Measurements from ENCODE around the gene ARHGAP15.

The ARHGAP15 gene

DNA sequence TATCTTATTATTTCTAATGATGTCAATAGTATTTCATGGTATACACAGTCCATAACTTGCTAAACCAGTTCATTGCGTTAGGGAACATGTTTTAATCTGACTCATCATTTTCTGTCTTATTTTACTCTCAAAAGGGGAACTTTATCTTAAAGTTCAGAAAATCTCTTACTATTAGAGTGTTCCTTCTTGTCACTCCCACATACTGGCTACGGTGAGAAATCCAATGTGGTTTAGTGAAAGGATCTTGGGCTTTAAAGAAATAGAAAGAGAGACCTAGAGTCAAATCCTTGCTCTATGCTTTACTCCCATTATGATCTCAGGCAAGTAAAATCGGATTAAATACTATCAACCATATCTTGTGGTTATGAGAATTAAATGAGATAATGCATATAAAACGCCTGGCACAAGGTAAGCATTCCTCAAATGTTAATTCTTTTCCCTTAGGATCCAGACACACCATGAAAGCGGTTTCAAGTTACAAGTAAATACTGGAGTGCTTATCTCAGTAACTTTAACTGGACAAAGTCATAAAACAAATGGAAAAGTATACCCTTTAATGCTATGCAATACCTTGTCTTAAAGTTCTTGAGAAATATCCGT, 576.0 kb downstream of the ARHGAP15 start:
- peaks cover 3% of the 10 kb centered on the region for H3K27me3 Mint-ChIP-seq (ENCODE audit: low read depth, poor library complexity)
- H3K36me3 Mint-ChIP-seq (ENCODE audit: low read depth) = no peaks in the 10 kb centered on the region
- H3K4me3 Mint-ChIP-seq = no peak overlapping the region
- H3K4me1 Mint-ChIP-seq = peaks cover 19% of the 10 kb centered on the region
- peaks cover 5% of the 10 kb centered on the region for H3K9me3 Mint-ChIP-seq
- peak overlapping the region; percentile 15 for H3K27ac Mint-ChIP-seq
- TF ChIP-seq, protein P1, sequence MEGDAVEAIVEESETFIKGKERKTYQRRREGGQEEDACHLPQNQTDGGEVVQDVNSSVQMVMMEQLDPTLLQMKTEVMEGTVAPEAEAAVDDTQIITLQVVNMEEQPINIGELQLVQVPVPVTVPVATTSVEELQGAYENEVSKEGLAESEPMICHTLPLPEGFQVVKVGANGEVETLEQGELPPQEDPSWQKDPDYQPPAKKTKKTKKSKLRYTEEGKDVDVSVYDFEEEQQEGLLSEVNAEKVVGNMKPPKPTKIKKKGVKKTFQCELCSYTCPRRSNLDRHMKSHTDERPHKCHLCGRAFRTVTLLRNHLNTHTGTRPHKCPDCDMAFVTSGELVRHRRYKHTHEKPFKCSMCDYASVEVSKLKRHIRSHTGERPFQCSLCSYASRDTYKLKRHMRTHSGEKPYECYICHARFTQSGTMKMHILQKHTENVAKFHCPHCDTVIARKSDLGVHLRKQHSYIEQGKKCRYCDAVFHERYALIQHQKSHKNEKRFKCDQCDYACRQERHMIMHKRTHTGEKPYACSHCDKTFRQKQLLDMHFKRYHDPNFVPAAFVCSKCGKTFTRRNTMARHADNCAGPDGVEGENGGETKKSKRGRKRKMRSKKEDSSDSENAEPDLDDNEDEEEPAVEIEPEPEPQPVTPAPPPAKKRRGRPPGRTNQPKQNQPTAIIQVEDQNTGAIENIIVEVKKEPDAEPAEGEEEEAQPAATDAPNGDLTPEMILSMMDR (IDR thresholded peaks at IDR 0.05) = no peak
- DNase-seq = no peak

DNA sequence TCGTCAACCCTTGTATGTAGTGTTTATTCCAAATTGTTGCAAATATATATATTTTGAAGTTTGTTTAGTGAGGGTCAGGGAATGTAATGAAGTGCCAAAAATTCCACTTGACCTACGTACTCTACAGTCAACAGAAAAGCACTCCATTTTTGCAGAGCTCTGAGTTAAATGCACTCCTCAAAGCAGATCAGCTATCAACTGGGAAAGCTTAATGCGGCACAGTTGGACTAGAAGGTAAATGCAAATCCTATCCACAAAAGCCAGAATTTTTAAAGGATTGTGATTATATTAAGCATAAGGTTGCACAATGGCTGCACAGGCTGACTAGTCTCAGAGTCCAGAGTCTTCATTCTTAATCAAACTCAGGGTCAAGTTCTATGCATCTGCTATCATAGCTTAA, 577.1 kb downstream of the ARHGAP15 start:
- Mint-ChIP-seq H3K27me3 (ENCODE audit: low read depth, poor library complexity) (peaks cover 3% of the 10 kb centered on the region), H3K36me3 (ENCODE audit: low read depth) (no peaks in the 10 kb centered on the region), H3K27ac (no peak overlapping the region), H3K9me3 (peaks cover 11% of the 10 kb centered on the region), H3K4me3 (no peak overlapping the region), H3K4me1 (peaks cover 18% of the 10 kb centered on the region)
- TF ChIP-seq, protein P1 (IDR thresholded peaks at IDR 0.05) = no peak
- DNase-seq = no peak

DNA sequence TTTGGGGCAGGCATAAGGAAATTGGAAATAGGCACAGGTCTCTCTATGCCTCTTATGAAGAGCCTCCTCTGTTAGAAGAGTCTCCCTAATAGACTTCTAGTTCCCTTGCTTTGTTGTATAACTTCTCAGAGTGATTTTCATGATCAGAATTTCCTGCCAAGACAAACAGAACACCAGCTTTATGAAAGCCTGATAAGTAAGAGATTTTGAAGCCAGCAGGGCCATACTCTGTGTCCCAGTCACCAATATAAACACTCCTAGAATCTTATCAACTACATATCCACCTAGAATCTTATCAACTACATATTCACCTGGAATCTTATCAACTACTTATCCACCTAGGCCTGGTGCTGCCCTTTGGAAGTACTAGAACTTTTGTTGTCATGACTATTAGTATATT, 579.5 kb downstream of the ARHGAP15 start:
- TF ChIP-seq, protein P1 (IDR thresholded peaks at IDR 0.05) = no peak
- H3K4me1 Mint-ChIP-seq = peaks cover 18% of the 10 kb centered on the region
- H3K9me3 Mint-ChIP-seq = peaks cover 30% of the 10 kb centered on the region
- DNase-seq = no peak
- peaks cover 7% of the 10 kb centered on the region for H3K36me3 Mint-ChIP-seq (ENCODE audit: low read depth)
- H3K4me3 Mint-ChIP-seq = no peak overlapping the region
- H3K27ac Mint-ChIP-seq = no peak overlapping the region
- peaks cover 3% of the 10 kb centered on the region for H3K27me3 Mint-ChIP-seq (ENCODE audit: low read depth, poor library complexity)

DNA sequence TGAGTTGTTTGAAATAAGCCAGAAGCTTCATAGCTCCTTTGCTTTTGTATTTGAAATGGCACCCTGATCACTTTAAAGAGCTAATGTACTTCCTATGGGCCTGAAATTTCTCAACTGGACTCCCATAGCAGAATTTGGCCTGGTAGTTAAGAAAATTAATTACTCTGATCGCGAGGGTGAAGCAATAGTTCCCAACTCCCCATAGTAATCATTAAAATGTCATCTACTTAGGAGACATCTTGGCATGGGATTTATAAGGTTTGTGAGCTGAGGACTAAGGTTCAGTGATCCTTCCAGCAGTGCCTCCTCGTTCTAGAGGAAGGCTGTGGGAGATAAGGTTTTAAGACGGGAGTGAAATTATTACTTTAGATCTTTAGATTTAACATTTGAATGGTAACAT, 581.0 kb downstream of the ARHGAP15 start:
- TF ChIP-seq, protein P1 (IDR thresholded peaks at IDR 0.05) = no peak

DNA sequence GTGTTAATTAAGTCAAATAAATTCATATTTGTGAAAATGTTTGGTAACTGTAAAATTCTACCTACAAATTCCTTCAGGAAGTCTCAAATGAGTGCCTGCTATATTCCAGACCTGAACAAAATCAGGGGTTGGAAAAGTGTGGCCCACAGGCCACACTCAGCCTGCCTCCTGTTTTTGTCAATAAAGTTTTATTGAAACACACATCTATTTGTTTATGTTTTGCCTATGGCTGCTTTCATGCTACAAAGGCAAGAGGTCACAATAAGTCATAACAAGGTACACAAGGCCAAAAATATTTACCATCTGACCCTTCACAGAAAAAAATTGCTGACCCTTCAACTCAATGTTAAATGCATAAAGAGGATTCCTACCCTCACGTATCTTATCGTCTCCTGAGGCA, 581.7 kb downstream of the ARHGAP15 start:
- peaks cover 3% of the 10 kb centered on the region for H3K27me3 Mint-ChIP-seq (ENCODE audit: low read depth, poor library complexity)
- H3K9me3 Mint-ChIP-seq = peaks cover 36% of the 10 kb centered on the region
- H3K4me1 Mint-ChIP-seq = peaks cover 8% of the 10 kb centered on the region
- H3K27ac Mint-ChIP-seq = no peak overlapping the region
- DNase-seq = no peak
- H3K36me3 Mint-ChIP-seq (ENCODE audit: low read depth) = peaks cover 7% of the 10 kb centered on the region
- TF ChIP-seq, protein P1 (IDR thresholded peaks at IDR 0.05) = no peak
- no peak overlapping the region for H3K4me3 Mint-ChIP-seq

More for the DNA sequence above, 581.0 kb downstream of the ARHGAP15 start:
- Mint-ChIP-seq H3K27ac (no peak overlapping the region), H3K9me3 (peaks cover 36% of the 10 kb centered on the region), H3K4me3 (no peak overlapping the region), H3K36me3 (ENCODE audit: low read depth) (peaks cover 7% of the 10 kb centered on the region), H3K4me1 (peaks cover 14% of the 10 kb centered on the region), H3K27me3 (ENCODE audit: low read depth, poor library complexity) (peaks cover 3% of the 10 kb centered on the region)
- no peak for DNase-seq

DNA sequence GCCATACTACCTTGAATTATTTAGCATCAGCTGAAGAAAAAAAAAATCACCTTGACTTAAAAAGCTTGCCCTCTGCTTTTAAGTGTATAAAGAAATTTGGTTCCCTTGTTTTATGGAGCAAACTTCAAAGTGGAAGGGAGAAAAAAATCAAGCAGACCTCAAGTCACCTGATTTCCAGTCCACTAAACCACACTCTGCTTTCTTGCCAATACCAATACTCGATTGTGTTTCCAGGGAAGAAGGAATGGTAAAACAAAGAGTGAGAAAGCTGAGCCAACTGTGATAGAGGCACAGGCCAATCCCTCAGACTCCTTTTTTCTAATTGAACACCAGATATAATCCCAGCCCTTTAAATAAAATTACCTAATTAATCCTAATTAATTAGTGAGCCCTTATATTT, 587.3 kb downstream of the ARHGAP15 start:
- H3K9me3 Mint-ChIP-seq = peaks cover 24% of the 10 kb centered on the region
- no peak for DNase-seq

More for the DNA sequence above, 587.3 kb downstream of the ARHGAP15 start:
- TF ChIP-seq, protein P1 (IDR thresholded peaks at IDR 0.05) = no peak
- Mint-ChIP-seq H3K36me3 (ENCODE audit: low read depth) (peaks cover 7% of the 10 kb centered on the region), H3K27me3 (ENCODE audit: low read depth, poor library complexity) (peaks cover 4% of the 10 kb centered on the region), H3K4me3 (no peak overlapping the region), H3K4me1 (peaks cover 10% of the 10 kb centered on the region), H3K27ac (no peak overlapping the region)
